GM19467 (cell line): Measurements from ENCODE around the gene ITPR2.
"Not testable (repeated sequence)": the region's sequence is repeated elsewhere in the genome, so short reads cannot be mapped to it uniquely, and the experiment has no call there.

ENCODE experiments used
- ATAC-seq: cut with Tn5 transposase; IDR thresholded peaks from one replicate; pipeline ENCODE4 v1.9.1; 2021; ENCODE audit warnings: mild to moderate bottlenecking, moderate library complexity; ENCODE audit not compliant: unreplicated experiment

Gene ITPR2

GRCh38 chr12:26473291-26473690 is 359.7 kb downstream of the ITPR2 start:
- peak; percentile 84 for ATAC-seq

GRCh38 chr12:26471560-26471959 is 361.4 kb downstream of the ITPR2 start:
- peak; percentile 61 for ATAC-seq

GRCh38 chr12:26469421-26470180 is 363.4 kb downstream of the ITPR2 start:
- ATAC-seq = no peak

- no peak for ATAC-seq
These were observed 365.6 kb downstream of the ITPR2 start for GRCh38 chr12:26467351-26467750.

- ATAC-seq = no peak
These were observed 366.3 kb downstream of the ITPR2 start for GRCh38 chr12:26466726-26467125.

- ATAC-seq = no peak
These were observed 367.4 kb downstream of the ITPR2 start for GRCh38 chr12:26465419-26466097.

GRCh38 chr12:26461776-26462175 is 371.2 kb downstream of the ITPR2 start:
- no peak for ATAC-seq

- no peak for ATAC-seq
These were observed 372.6 kb downstream of the ITPR2 start for GRCh38 chr12:26460361-26460760.

- ATAC-seq = no peak
These were observed 376.9 kb downstream of the ITPR2 start for GRCh38 chr12:26455936-26456574.

- no peak for ATAC-seq
These were observed 379.7 kb downstream of the ITPR2 start for GRCh38 chr12:26453246-26453645.

GRCh38 chr12:26452511-26452910 is 380.5 kb downstream of the ITPR2 start:
- no peak for ATAC-seq

GRCh38 chr12:26451763-26452162 is 381.2 kb downstream of the ITPR2 start:
- no peak for ATAC-seq

GRCh38 chr12:26445909-26446308 is 387.1 kb downstream of the ITPR2 start:
- ATAC-seq = no peak

- ATAC-seq = no peak
These were observed 389.7 kb downstream of the ITPR2 start for GRCh38 chr12:26443309-26443708.

GRCh38 chr12:26441434-26441833 is 391.6 kb downstream of the ITPR2 start:
- ATAC-seq = no peak

- no peak for ATAC-seq
These were observed 398.0 kb downstream of the ITPR2 start for GRCh38 chr12:26435069-26435404.

- peak; percentile 56 for ATAC-seq
These were observed 398.5 kb downstream of the ITPR2 start for GRCh38 chr12:26434299-26435068.

- not testable (repeated sequence) for ATAC-seq
These were observed 399.3 kb downstream of the ITPR2 start for GRCh38 chr12:26433701-26434100.

GRCh38 chr12:26431211-26431610 is 401.8 kb downstream of the ITPR2 start:
- ATAC-seq = no peak

GRCh38 chr12:26430596-26430995 is 402.4 kb downstream of the ITPR2 start:
- ATAC-seq = not testable (repeated sequence)

GRCh38 chr12:26429070-26429691 is 403.8 kb downstream of the ITPR2 start:
- no peak for ATAC-seq
